ENCODE measurements around the gene SIDT1.
A peak's percentile ranks its signal among the peaks of the same experiment; 100 is the strongest.
"Not testable (repeated sequence)": the region's sequence is repeated elsewhere in the genome, so short reads cannot be mapped to it uniquely, and the experiment has no call there.

Gene SIDT1

GRCh38 chr3:113600418-113601182, 68.2 kb downstream of the SIDT1 start:
- DNase-seq = no peak

GRCh38 chr3:113601240-113601639, 68.9 kb downstream of the SIDT1 start:
- no peak for DNase-seq

GRCh38 chr3:113602256-113602655, 69.9 kb downstream of the SIDT1 start:
- no peak for DNase-seq

- DNase-seq = no peak
These were observed 70.5 kb downstream of the SIDT1 start for GRCh38 chr3:113602836-113603235.

GRCh38 chr3:113606539-113607218, 74.3 kb downstream of the SIDT1 start:
- peak in 1 of 2 experiments; percentile 0 for DNase-seq

GRCh38 chr3:113607219-113607596, 74.9 kb downstream of the SIDT1 start:
- DNase-seq = no peak

DNA sequence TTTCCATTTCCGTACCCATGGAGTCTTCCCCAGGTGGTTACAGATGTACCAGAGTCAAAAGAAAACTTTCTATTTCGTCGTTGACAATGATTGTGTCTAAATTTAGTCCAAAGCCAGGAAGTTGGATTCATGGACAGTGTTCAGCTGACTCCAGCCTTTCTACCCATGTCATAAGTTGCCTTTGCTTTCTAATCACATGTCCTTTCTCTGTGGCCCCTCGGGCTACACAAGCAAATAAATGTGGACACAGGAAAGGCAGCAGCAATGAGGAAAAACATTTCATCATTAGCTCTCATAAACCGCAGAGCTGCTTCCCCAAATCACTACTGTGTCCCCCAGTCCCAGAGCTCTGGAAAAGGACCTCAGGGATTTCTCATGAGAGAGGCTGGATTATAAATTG, 82.0 kb downstream of the SIDT1 start:
- no peak for DNase-seq

- no peak for DNase-seq
These were observed 83.6 kb downstream of the SIDT1 start for GRCh38 chr3:113615976-113616375.

- DNase-seq = no peak
These were observed 85.4 kb downstream of the SIDT1 start for GRCh38 chr3:113617726-113618125.

DNA sequence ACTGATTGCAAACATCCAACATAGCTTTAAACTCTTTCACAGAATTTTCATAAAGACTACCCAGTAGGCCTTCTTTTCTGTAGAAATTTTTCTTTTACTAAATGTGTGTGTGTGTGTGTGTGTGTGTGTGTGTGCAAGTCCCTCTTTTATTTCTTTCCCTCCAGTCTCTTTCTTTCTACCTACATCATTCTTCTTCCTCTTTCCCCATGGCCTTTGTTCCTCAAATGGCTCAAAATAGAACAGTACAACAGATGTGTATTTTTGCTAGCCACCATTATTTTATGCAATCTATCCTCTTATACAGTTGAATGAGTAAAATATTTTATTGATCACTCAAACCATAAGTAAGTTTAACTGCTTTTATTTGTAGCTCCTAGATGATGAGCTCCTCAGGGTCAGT, 87.7 kb downstream of the SIDT1 start:
- no peak for DNase-seq

GRCh38 chr3:113623324-113623723, 91.0 kb downstream of the SIDT1 start:
- DNase-seq = no peak

GRCh38 chr3:113623811-113624210, 91.5 kb downstream of the SIDT1 start:
- no peak for DNase-seq

- no peak for DNase-seq
These were observed 93.5 kb downstream of the SIDT1 start for GRCh38 chr3:113625834-113626233.

DNA sequence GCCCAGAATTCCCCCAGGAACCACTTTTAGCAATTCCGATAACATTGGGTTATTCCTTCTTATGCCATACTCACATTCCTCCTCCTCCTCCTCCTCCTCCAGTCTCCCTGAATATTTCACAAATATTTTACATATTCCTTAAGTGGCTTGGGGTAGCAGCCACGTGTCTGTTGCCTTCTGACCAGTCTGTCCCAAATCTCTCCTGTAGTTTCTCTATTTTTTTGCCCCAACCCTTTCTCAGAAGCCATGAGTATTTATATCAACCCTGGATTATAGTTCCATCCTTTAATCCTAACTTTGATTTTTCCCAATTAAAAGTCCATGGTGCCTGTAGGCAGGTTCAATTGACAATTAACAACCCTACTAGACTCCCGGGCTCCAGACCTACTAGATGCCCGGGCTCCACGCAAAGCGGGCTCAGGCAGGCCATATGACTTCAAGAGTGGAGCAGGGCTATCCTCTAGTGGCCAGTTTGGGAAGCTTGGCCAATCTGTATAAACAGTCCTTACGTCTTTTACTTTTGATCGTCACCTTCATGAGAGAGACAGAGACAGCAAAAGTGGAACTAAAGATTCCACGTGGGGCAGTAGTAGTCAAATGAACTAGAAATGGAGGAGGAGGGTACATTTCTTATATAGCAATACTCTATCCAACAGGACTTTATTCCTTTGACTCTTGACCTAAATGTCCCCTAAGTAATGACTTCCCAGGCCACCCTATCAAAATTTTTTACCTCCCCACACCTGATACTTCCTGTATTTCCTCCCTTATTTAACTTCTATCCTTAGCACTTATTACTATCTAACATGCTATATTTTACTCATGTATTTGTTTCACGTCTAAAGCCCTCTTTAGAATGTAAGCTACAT, 94.4 kb downstream of the SIDT1 start:
- no peak for DNase-seq

DNA sequence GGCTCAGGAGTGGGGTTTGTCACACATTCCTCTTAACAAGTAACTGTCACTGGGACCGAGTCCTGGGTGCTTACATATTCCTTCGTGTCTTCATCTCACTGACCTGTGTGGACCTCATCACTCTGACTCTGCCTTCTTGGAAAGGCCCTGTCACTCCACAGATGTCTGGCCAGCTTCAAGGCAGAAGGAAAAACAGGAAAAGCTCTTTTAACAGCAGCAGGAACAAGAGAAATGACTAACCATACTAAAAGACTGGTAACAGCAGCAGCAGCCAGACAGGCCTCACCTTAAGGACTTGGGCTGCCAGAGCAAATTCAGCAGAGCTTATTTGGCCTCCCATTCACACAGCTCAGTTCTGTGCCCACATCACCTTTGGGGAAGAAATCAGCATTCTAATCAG, 96.0 kb downstream of the SIDT1 start:
- no peak for DNase-seq

GRCh38 chr3:113628788-113629187, 96.4 kb downstream of the SIDT1 start:
- no peak for DNase-seq

DNA sequence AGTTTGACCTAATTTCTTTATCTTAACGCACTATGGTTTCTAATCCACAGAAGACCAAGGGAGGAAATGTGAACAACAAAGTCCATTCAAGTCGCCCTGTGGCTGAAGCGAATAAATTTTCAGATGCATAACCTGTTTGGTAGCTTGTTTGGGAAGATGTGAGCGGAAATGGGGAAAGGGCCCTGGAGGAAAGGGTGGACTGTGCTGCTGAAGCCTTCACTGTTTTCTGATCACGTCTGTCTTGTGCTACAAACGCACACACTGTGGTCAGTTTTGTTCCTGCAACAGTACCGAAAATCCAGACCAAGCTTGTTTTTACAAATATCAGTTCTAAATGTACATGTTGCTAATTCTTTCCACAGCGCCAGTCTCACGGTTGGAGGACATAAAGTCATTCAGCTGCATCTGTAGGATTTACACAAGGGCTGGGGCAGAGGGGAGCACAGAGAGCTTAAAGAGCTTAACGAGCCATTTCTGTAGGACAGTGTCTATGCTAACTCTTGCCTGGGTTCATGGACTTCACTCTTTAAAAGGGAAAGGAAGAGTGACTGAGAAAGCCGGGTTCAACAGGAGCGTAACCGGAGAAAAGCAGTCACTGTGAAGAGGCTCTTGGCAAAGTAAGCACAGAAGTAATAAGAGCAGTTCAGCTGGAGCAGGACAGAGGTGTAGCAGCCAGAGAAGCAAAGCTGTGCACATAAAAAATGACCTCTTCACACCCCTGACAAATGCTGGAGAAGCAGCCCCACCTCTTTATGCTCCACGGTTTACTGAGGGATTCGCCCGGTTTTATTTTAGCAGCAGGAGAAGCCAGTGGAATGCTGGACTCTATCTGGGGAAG, 97.4 kb downstream of the SIDT1 start:
- DNase-seq = no peak

DNA sequence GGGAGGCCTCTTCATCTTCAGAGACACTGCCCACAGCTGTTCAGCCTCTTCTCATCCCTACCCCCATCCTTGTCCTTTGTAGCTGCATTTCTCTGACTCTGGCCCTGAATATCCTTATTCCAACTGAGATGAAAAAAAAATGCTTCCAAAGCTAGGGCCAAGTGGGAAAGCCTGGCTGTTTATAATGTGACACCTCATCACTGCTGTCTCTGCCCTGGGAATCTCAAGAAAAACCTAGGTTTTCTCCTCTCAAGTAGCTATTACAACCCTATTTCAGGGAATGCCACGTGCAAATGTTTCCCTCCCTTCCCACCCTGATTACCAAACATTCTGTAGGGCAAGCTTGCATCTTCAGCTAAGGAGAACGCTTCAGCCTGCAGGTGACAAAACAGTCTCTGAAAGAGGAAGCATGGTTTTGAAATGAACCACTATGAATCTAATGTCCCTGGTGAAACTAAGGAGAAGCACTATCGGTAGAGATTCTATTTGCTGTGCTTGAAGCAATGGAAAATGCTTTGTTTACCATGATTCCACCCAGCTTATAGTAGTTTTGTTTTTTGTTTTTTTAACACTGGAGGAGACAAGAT, 98.7 kb downstream of the SIDT1 start:
- DNase-seq = no peak

- no peak for DNase-seq
These were observed 99.2 kb downstream of the SIDT1 start for GRCh38 chr3:113631573-113631972.

DNA sequence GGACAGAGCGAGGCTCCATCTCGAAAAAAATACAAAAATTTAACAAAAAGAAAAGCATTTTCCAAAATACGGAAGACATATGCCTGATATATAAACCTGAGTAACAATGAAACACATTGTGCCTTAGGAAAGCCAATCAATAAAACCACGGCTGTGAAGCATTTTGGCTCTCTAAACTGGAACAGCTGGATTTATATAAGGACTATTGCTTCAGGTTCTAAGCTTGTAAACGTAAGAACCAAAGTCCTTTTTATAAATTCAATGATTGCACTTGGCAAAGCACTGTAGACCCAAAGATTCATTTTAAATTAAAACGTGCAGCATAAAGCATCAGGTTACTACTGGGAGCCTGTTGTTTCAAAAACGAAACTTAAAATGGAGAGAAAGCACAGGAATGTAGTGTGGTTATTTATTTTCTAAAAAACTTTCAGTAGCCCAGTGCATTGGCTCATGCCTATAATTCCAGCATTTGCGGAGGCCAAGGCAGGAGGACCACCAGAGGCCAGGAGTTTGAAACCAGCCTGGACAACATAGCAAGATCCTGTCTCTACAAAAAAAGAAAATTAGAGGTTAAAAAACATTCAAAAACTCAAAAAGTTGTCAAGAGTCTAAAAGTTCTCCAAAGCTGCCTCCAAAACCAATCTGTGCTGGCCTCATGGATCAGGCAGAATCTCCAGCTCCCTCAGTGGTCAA, 102.6 kb downstream of the SIDT1 start:
- DNase-seq = no peak

DNA sequence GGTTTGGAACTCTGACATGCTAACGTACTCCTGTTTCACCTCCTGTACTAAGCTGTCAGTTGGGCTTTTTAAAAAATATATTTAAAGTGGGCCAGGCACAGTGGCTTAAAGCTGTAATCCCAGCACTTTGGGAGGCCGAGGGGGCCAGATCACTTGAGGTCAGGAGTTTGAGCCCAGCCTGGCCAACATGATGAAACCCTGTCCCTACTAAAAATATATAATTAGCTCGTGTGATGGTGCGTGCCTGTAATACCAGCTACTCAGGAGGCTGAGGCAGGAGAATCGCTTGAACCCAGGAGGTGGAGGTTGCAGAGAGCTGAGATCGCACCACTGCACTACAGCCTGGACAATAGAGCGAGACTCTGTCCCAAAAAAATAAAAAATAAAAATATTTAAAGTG, 103.7 kb downstream of the SIDT1 start:
- DNase-seq = not testable (repeated sequence)

GRCh38 chr3:113637756-113638155, 105.4 kb downstream of the SIDT1 start:
- no peak for DNase-seq

Data from activated CD4-positive, alpha-beta T cell treated with anti-CD3 and anti-CD28 coated beads, Interleukin-2, amount 50 U/mL, for 4 hours (primary cell).